Right atrium auricular region (tissue), 2 donors: ENCODE measurements around the gene EPN2. TPM values are rescaled to one million over a fixed set of nuclear protein-coding genes. Genes with fewer than 3 reads are reported as not detected.

Experiments
- DNase-seq: peaks from one replicate; pipeline ENCODE4 v3.0.0-alpha.2; 2019; ENCODE audit warnings: low spot score
- H3K27ac ChIP-seq, 2 donors: fragments of 200-600 bp; sonication (generic); 1 replicate in 1 of 2; 2 replicates in 1 of 2; pipeline ENCODE4 v1.5.1; 2016 to 2019
- H3K27me3 ChIP-seq, 2 donors: fragments of 200-600 bp; sonication (generic); one replicate each; pipeline versions ENCODE4 v1.5.1 to v1.6.0; 2017 to 2019
- H3K36me3 ChIP-seq: fragments of 200-600 bp; sonication (generic); one replicate; pipeline ENCODE4 v1.5.1; 2016
- H3K4me1 ChIP-seq, 2 donors: fragments of 200-600 bp; sonication (generic); one replicate each; pipeline versions ENCODE4 v1.5.1 to v1.6.0; 2017 to 2019
- H3K4me3 ChIP-seq, 2 donors: fragments of 200-600 bp; sonication (generic); 1 replicate in 1 of 2; 2 replicates in 1 of 2; pipeline ENCODE4 v1.5.1; 2017 to 2019; ENCODE audit warnings: mild to moderate bottlenecking in 1 of 2, moderate library complexity in 1 of 2
- H3K9me3 ChIP-seq, 2 donors: fragments of 200-600 bp; sonication (generic); one replicate each; pipeline ENCODE4 v1.5.1; 2019
- CTCF ChIP-seq, 2 donors: fragments of 200-600 bp; sonication (generic); IDR thresholded peaks; one replicate each; pipeline ENCODE4 v1.5.1; 2019; ENCODE audit warnings: antibody characterized with exemption in 2 of 2
- total RNA-seq, 2 donors: library from RNA; depleted of rRNA; stranded (reverse); fragments of >200 nt; gene quantifications; one replicate each; pipeline ENCODE4 v1.1.0, GENCODE V29; 2016

Gene EPN2
- total RNA-seq, 2 donors from 2014 or later = 68.0 to 73.1 TPM

- no peaks in the 10 kb centered on the region for H3K27me3 ChIP-seq
- no peaks in the 10 kb centered on the region for H3K9me3 ChIP-seq
- H3K27ac ChIP-seq = no peak overlapping the region
- peaks cover 12% of the 10 kb centered on the region for H3K36me3 ChIP-seq
- TF ChIP-seq CTCF (IDR thresholded peaks at IDR 0.05) = no peak
- no peak for DNase-seq
- H3K4me1 ChIP-seq = peaks cover 0 to 31% of the 10 kb centered on the region in 2 donors
- no peak overlapping the region for H3K4me3 ChIP-seq
Measured at GRCh38 chr17:19375732-19376131, 138.6 kb downstream of the EPN2 start.

- Histone ChIP-seq H3K36me3 (peaks cover 23% of the 10 kb centered on the region), H3K27me3 (no peaks in the 10 kb centered on the region), H3K4me3 (peak overlapping the region; percentile 91 to 98), H3K27ac (peak overlapping the region; percentile 95), H3K4me1 (peaks cover 0 to 23% of the 10 kb centered on the region in 2 donors), H3K9me3 (no peaks in the 10 kb centered on the region)
- no peak for TF ChIP-seq CTCF (IDR thresholded peaks at IDR 0.05)
- no peak for DNase-seq
Measured at GRCh38 chr17:19376811-19377210, 139.6 kb downstream of the EPN2 start.

- no peaks in the 10 kb centered on the region for H3K9me3 ChIP-seq
- peak; percentile 99 for DNase-seq
- no peaks in the 10 kb centered on the region for H3K27me3 ChIP-seq
- peaks cover 33% of the 10 kb centered on the region for H3K36me3 ChIP-seq
- no peak for TF ChIP-seq CTCF (IDR thresholded peaks at IDR 0.05)
- H3K4me1 ChIP-seq = peaks cover 0 to 20% of the 10 kb centered on the region in 2 donors
- H3K4me3 ChIP-seq = peak overlapping the region; percentile 91 to 98
- H3K27ac ChIP-seq = peak overlapping the region; percentile 95
Measured at GRCh38 chr17:19377602-19378415, 140.6 kb downstream of the EPN2 start.

GRCh38 chr17:19378416-19379360, 141.5 kb downstream of the EPN2 start, which contains the start of gene MAPK7:
Gene MAPK7, plus strand, starts transcription at chr17:19378498. Its CDS starts 403 bp downstream, at chr17:19378901.
- H3K27me3 ChIP-seq = no peaks in the 10 kb centered on the region
- H3K27ac ChIP-seq = peak within 1 kb of the TSS; percentile 95
- no peak for DNase-seq
- H3K4me1 ChIP-seq = peaks cover 0 to 21% of the 10 kb centered on the region in 2 donors
- H3K9me3 ChIP-seq = no peaks in the 10 kb centered on the region
- H3K36me3 ChIP-seq = peaks cover 42% of the 10 kb centered on the region
- peak within 1 kb of the TSS; percentile 91 to 98 for H3K4me3 ChIP-seq
- TF ChIP-seq CTCF (IDR thresholded peaks at IDR 0.05) = no peak

GRCh38 chr17:19379361-19380065, 142.3 kb downstream of the EPN2 start:
- DNase-seq = no peak
- no peaks in the 10 kb centered on the region for H3K27me3 ChIP-seq
- H3K4me3 ChIP-seq = peak overlapping the region; percentile 91 to 98
- H3K9me3 ChIP-seq = no peaks in the 10 kb centered on the region
- TF ChIP-seq CTCF (IDR thresholded peaks at IDR 0.05) = no peak
- H3K4me1 ChIP-seq = peaks cover 0 to 29% of the 10 kb centered on the region in 2 donors
- peaks cover 46% of the 10 kb centered on the region for H3K36me3 ChIP-seq
- peak overlapping the region; percentile 95 for H3K27ac ChIP-seq
